WTC11 (cell line): ENCODE data around the gene POU2F1. TPM values are rescaled to one million over a fixed set of nuclear protein-coding genes. Genes with fewer than 3 reads are reported as not detected.

Source experiments
- ATAC-seq: fragments of 200-7000 bp; cut with Tn5 transposase; 2 replicates; pipeline ENCODE4 v1.10.0; 2021; ENCODE audit warnings: mild to moderate bottlenecking, moderate library complexity
- CTCF ChIA-PET: fragments of 300-600 bp; sonication (Branson Sonifier 250); formaldehyde crosslinking; loops from one replicate; lab custom pipeline; 2021; ENCODE audit warnings: antibody characterized with exemption; lab: Charles Lee
- POLR2A ChIA-PET: fragments of 350-600 bp; sonication (Branson Sonifier 250); formaldehyde crosslinking; loops from one replicate; lab custom pipeline; 2021; ENCODE audit warnings: antibody characterized with exemption; lab: Charles Lee
- DNase-seq: peaks from one replicate; pipeline ENCODE4 v3.0.0; 2021; ENCODE audit warnings: low spot score
- H3K27ac Mint-ChIP-seq: 2 replicates; pipeline ENCODE4 v1.8.0; 2021; ENCODE audit warnings: mixed read lengths
- H3K27me3 Mint-ChIP-seq: 2 replicates; pipeline ENCODE4 v1.8.0; 2021; ENCODE audit warnings: low read depth, mild to moderate bottlenecking, moderate library complexity, mixed read lengths
- H3K36me3 Mint-ChIP-seq: 2 replicates; pipeline ENCODE4 v1.8.0; 2021; ENCODE audit warnings: mixed read lengths
- H3K4me1 Mint-ChIP-seq: 2 replicates; pipeline ENCODE4 v1.8.0; 2022; ENCODE audit warnings: mixed read lengths
- H3K4me3 Mint-ChIP-seq: 2 replicates; pipeline ENCODE4 v1.8.0; 2021; ENCODE audit warnings: mild to moderate bottlenecking, moderate library complexity, mixed read lengths
- H3K9me3 Mint-ChIP-seq: 2 replicates; pipeline ENCODE4 v1.8.0; 2021; ENCODE audit warnings: mixed read lengths
- AFF4 ChIP-seq: sonication (generic); formaldehyde crosslinking; IDR thresholded peaks from 2 replicates; pipeline ENCODE4 v1.8.1; 2023; ENCODE audit warnings: mild to moderate bottlenecking, missing genetic modification reagents, borderline replicate concordance
- CREB1 ChIP-seq: sonication (generic); formaldehyde crosslinking; IDR thresholded peaks from 2 replicates; pipeline ENCODE4 v1.8.0; 2023; ENCODE audit warnings: mild to moderate bottlenecking, missing genetic modification reagents
- HMGXB4 ChIP-seq: sonication (generic); formaldehyde crosslinking; IDR thresholded peaks from 2 replicates; pipeline ENCODE4 v1.8.1; 2023; ENCODE audit warnings: mild to moderate bottlenecking, moderate library complexity, missing genetic modification reagents
- IRF1 ChIP-seq: sonication (generic); formaldehyde crosslinking; IDR thresholded peaks from 2 replicates; pipeline ENCODE4 v1.8.0; 2023; ENCODE audit warnings: missing genetic modification reagents
- NR1H2 ChIP-seq: sonication (generic); formaldehyde crosslinking; IDR thresholded peaks from 2 replicates; pipeline ENCODE4 v1.9.0; 2021; ENCODE audit warnings: mild to moderate bottlenecking, moderate library complexity, missing genetic modification reagents
- OVOL2 ChIP-seq: fragments of 250-450 bp; sonication (Bioruptor Pico); IDR thresholded peaks from 2 replicates; pipeline ENCODE4 v1.9.0; 2021; ENCODE audit warnings: mild to moderate bottlenecking, borderline replicate concordance
- PRRX2 ChIP-seq: fragments of 250-450 bp; sonication (Bioruptor Pico); IDR thresholded peaks from 2 replicates; pipeline ENCODE4 v1.8.0; 2021; ENCODE audit warnings: mild to moderate bottlenecking
- RORB ChIP-seq: fragments of 250-450 bp; sonication (Bioruptor Pico); IDR thresholded peaks from 2 replicates; pipeline ENCODE4 v1.9.0; 2021; ENCODE audit warnings: mild to moderate bottlenecking
- SMAD4 ChIP-seq: sonication (generic); formaldehyde crosslinking; IDR thresholded peaks from 2 replicates; pipeline ENCODE4 v1.8.0; 2022; ENCODE audit warnings: mild to moderate bottlenecking, missing genetic modification reagents
- SP1 ChIP-seq: sonication (generic); formaldehyde crosslinking; conservative IDR thresholded peaks from 2 replicates; pipeline ENCODE4 v1.8.1; 2022; ENCODE audit warnings: missing genetic modification reagents
- STAT6 ChIP-seq: sonication (generic); formaldehyde crosslinking; conservative IDR thresholded peaks from 2 replicates; pipeline ENCODE4 v1.8.1; 2023; ENCODE audit warnings: mild to moderate bottlenecking, low read depth, missing genetic modification reagents, moderate library complexity
- TP53 ChIP-seq: sonication (generic); formaldehyde crosslinking; IDR thresholded peaks from 2 replicates; pipeline ENCODE4 v1.8.1; 2023; ENCODE audit warnings: mild to moderate bottlenecking, missing genetic modification reagents
- ZNF219 ChIP-seq: sonication (generic); formaldehyde crosslinking; IDR thresholded peaks from 2 replicates; pipeline ENCODE4 v1.8.0; 2023; ENCODE audit warnings: missing genetic modification reagents, mild to moderate bottlenecking, borderline replicate concordance
- ZNF232 ChIP-seq: sonication (generic); formaldehyde crosslinking; IDR thresholded peaks from 2 replicates; pipeline ENCODE4 v1.8.0; 2022; ENCODE audit warnings: mild to moderate bottlenecking, missing genetic modification reagents
- ZNF416 ChIP-seq: fragments of 250-450 bp; sonication (Bioruptor Pico); IDR thresholded peaks from 2 replicates; pipeline ENCODE4 v1.9.0; 2021; ENCODE audit warnings: mild to moderate bottlenecking, inconsistent platforms
- total RNA-seq: library from RNA; stranded (reverse); gene quantifications from 3 replicates; pipeline ENCODE4 v1.2.3, GENCODE V29; 2021

Gene POU2F1
- total RNA-seq, 1 experiment from 2014 or later: 51.3 TPM

- ATAC-seq (no peak), DNase-seq (no peak)
- Mint-ChIP-seq H3K4me3 (peak overlapping the region; percentile 32), H3K9me3 (no peaks in the 10 kb centered on the region), H3K27ac (peak overlapping the region; percentile 16), H3K36me3 (no peaks in the 10 kb centered on the region), H3K27me3 (no peaks in the 10 kb centered on the region), H3K4me1 (peaks cover 79% of the 10 kb centered on the region)
- no peak for TF ChIP-seq HMGXB4 (CRISPR knock-in tag)
- TF ChIP-seq ZNF219 (CRISPR knock-in tag): no peak
- no peak for TF ChIP-seq TP53 (CRISPR knock-in tag)
- TF ChIP-seq IRF1 (CRISPR knock-in tag): no peak
- TF ChIP-seq RORB: no peak
- no peak for TF ChIP-seq NR1H2 (CRISPR knock-in tag)
- no peak for TF ChIP-seq SMAD4 (CRISPR knock-in tag)
- CTCF ChIA-PET: interaction anchor here (1.0 to 1.8 kb wide), 3 partner anchors 11 to 43 kb away, joined by 3 to 5 read pairs (median 5); no protein-coding TSS in a partner anchor
- POLR2A ChIA-PET: no interaction called here
These were observed 5.2 kb downstream of the POU2F1 start for GRCh38 chr1:167225920-167226319.

DNA sequence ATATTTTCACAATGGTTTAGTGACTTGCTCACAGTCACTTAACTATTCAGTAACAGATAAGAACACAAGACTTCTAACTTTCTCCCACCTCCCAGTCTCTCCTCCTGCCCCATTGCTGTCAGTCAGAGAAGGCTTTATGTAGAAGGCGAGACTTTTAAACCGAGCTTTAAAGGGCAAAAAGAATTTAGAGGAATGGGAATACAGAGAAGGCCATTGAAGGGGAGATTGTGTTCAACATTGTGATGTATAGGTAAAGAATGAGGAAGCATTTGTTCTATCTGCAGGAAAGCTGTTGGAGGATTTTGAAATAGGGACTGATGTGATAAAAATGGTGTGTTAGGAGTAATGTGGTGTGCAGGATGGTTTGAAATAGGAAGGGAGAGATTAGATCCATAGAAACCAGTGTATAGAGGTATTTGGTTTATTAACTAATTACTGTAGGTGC, 7.3 kb downstream of the POU2F1 start:
- ATAC-seq (peak; percentile 60), DNase-seq (no peak)
- no peaks in the 10 kb centered on the region for H3K36me3 Mint-ChIP-seq
- peak overlapping the region; percentile 7; the same call in 1 of the 2 replicates for H3K4me3 Mint-ChIP-seq
- POLR2A ChIA-PET: interaction anchor here (1.2 kb wide), 1 partner anchor 8 kb away, joined by 5 read pairs; no protein-coding TSS in a partner anchor
- no peaks in the 10 kb centered on the region for H3K27me3 Mint-ChIP-seq
- H3K27ac Mint-ChIP-seq: peak overlapping the region; percentile 42
- CTCF ChIA-PET: interaction anchor here (0.9 to 1.8 kb wide), 3 partner anchors 20 to 41 kb away, joined by 3 to 5 read pairs (median 4); no protein-coding TSS in a partner anchor
- no peaks in the 10 kb centered on the region for H3K9me3 Mint-ChIP-seq
- TF ChIP-seq PRRX2 (CRISPR knock-in tag): no peak
- no peak for TF ChIP-seq ZNF232 (CRISPR knock-in tag)
- TF ChIP-seq CREB1 (CRISPR knock-in tag): no peak
- TF ChIP-seq OVOL2 (CRISPR knock-in tag): no peak
- TF ChIP-seq STAT6: no peak
- TF ChIP-seq AFF4: no peak
- TF ChIP-seq SP1: no peak
- no peak for TF ChIP-seq ZNF416 (CRISPR knock-in tag)
- peaks cover 82% of the 10 kb centered on the region for H3K4me1 Mint-ChIP-seq
